CD4-positive, alpha-beta T cell (primary cell): ENCODE measurements around the gene SLC16A12. TPM values are rescaled to one million over a fixed set of nuclear protein-coding genes. Genes with fewer than 3 reads are reported as not detected.

Source experiments
- ATAC-seq: fragments of 200-7000 bp; cut with Tn5 transposase; one replicate; pipeline ENCODE4 v1.10.0; 2022; ENCODE audit warnings: mild to moderate bottlenecking; ENCODE audit not compliant: poor library complexity
- CTCF ChIA-PET: fragments of 350-600 bp; sonication (Branson Sonifier 250); formaldehyde crosslinking; loops from one replicate; lab custom pipeline; 2021; ENCODE audit warnings: antibody characterized with exemption, inconsistent platforms; lab: Charles Lee
- POLR2A ChIA-PET: fragments of 350-600 bp; sonication (Branson Sonifier 250); formaldehyde crosslinking; loops from one replicate; lab custom pipeline; 2021; ENCODE audit warnings: antibody characterized with exemption, inconsistent platforms; lab: Charles Lee
- DNase-seq, 14 experiments: peaks; one replicate each; pipeline ENCODE4 v3.0.0-alpha.2; 2013 to 2020; ENCODE audit warnings: mixed read lengths in 2 of 14
- H3K27ac ChIP-seq, 2 donors: one replicate each; pipeline versions ENCODE4 v1.5.1 to v1.7.0; 2013; ENCODE audit warnings: low read length in 2 of 2, low read depth in 1 of 2, mild to moderate bottlenecking in 1 of 2
- H3K27me3 ChIP-seq, 2 experiments: 1 replicate in 1 of 2; 2 replicates in 1 of 2; pipeline versions ENCODE4 v1.6.1 to v1.7.0; 2013; ENCODE audit warnings: low read length in 2 of 2, control low read depth in 1 of 2, mild to moderate bottlenecking in 1 of 2, moderate library complexity in 1 of 2; ENCODE audit not compliant: insufficient read depth in 2 of 2, control insufficient read depth in 1 of 2
- H3K36me3 ChIP-seq: one replicate; pipeline ENCODE4 v1.6.1; 2013; ENCODE audit warnings: low read length, control low read depth; ENCODE audit not compliant: insufficient read depth
- H3K4me1 ChIP-seq: one replicate; pipeline ENCODE4 v1.6.1; 2013; ENCODE audit warnings: low read length, control low read depth; ENCODE audit not compliant: insufficient read depth
- H3K4me3 ChIP-seq: one replicate; pipeline ENCODE4 v1.5.1; 2013; ENCODE audit warnings: mild to moderate bottlenecking, low read length, moderate library complexity
- H3K9me3 ChIP-seq, 2 experiments: 1 replicate in 1 of 2; 2 replicates in 1 of 2; pipeline versions ENCODE4 v1.6.1 to v1.7.0; 2013; ENCODE audit warnings: low read length in 2 of 2, mild to moderate bottlenecking in 2 of 2, control low read depth in 1 of 2, moderate library complexity in 1 of 2; ENCODE audit not compliant: control insufficient read depth in 1 of 2, insufficient read depth in 1 of 2
- H3K27ac Mint-ChIP-seq: one replicate; pipeline ENCODE4 v1.8.0; 2020; ENCODE audit warnings: mixed read lengths
- H3K27me3 Mint-ChIP-seq: one replicate; pipeline ENCODE4 v1.8.0; 2021; ENCODE audit warnings: mixed read lengths
- H3K36me3 Mint-ChIP-seq: one replicate; pipeline ENCODE4 v1.8.0; 2021; ENCODE audit warnings: low read depth, mixed read lengths
- H3K4me1 Mint-ChIP-seq: one replicate; pipeline ENCODE4 v1.8.0; 2021; ENCODE audit warnings: low read depth, mixed read lengths
- H3K4me3 Mint-ChIP-seq: one replicate; pipeline ENCODE4 v1.8.0; 2020; ENCODE audit warnings: mild to moderate bottlenecking, mixed read lengths
- H3K9me3 Mint-ChIP-seq: one replicate; pipeline ENCODE4 v1.8.0; 2020; ENCODE audit warnings: mixed read lengths
- CTCF ChIP-seq: fragments of 200-600 bp; IDR thresholded peaks from one replicate; pipeline ENCODE4 v1.8.0; 2022; ENCODE audit warnings: antibody characterized with exemption, mild to moderate bottlenecking
- intact Hi-C, 2 experiments: fragments of 100-400 bp; cut with DNase I in 1 of 2; cut with micrococcal nuclease in 1 of 2; formaldehyde crosslinking; loops; one replicate each; pipeline versions ENCODE4 v1.15.1 to v1.9.0; 2023 to 2025; cut with DNase I, micrococcal nuclease
- total RNA-seq, 174 experiments: library from RNA in 2 of 174; stranded (reverse) in 2 of 174; gene quantifications; one replicate each; pipeline ENCODE4 v1.2.3 and lab custom pipeline; 2021 to 2026

SLC16A12 gene
- total RNA-seq, 2 experiments from 2014 or later, result not detected

GRCh38 chr10:89426230-89426868 is 109.0 kb downstream of the SLC16A12 start:
- POLR2A ChIA-PET, result no interaction called here
- peak; percentile 71 for ATAC-seq
- Mint-ChIP-seq H3K4me3 (no peak overlapping the region), H3K27me3 (no peaks in the 10 kb centered on the region), H3K9me3 (no peaks in the 10 kb centered on the region), H3K27ac (no peak overlapping the region), H3K36me3 (peaks cover 5% of the 10 kb centered on the region), H3K4me1 (peaks cover 6% of the 10 kb centered on the region)
- intact Hi-C loops, result loop anchor here (2.0 to 10.0 kb wide), 5 partner anchors 136 to 1438 kb away; partner anchors contain the start of gene KIF20B (in 2 of the 2)
- peaks cover 3% of the 10 kb centered on the region for H3K36me3 ChIP-seq
- no peak overlapping the region for H3K27ac ChIP-seq
- peaks cover 0 to 6% of the 10 kb centered on the region in 2 experiments for H3K27me3 ChIP-seq
- no peaks in the 10 kb centered on the region for H3K4me1 ChIP-seq
- peak; percentile 72 for TF ChIP-seq CTCF
- H3K4me3 ChIP-seq, result no peak overlapping the region
- H3K9me3 ChIP-seq, result no peaks in the 10 kb centered on the region
- CTCF ChIA-PET, result interaction anchor here (1.4 kb wide), 1 partner anchor 11 kb away, joined by 3 read pairs; no protein-coding TSS in a partner anchor
- DNase-seq, result peak in 4 of 14 experiments; percentile 15 to 62 (median 52)

- no peak overlapping the region for H3K4me3 Mint-ChIP-seq
- H3K9me3 ChIP-seq, result no peaks in the 10 kb centered on the region
- ChIA-PET POLR2A (interaction anchor here (1.2 kb wide), 1 partner anchor 9 kb away, joined by 4 read pairs; no protein-coding TSS in a partner anchor), CTCF (no interaction called here)
- no peak for TF ChIP-seq CTCF
- no peak for ATAC-seq
- peaks cover 19% of the 10 kb centered on the region for H3K4me1 Mint-ChIP-seq
- H3K36me3 Mint-ChIP-seq, result peaks cover 17% of the 10 kb centered on the region
- peaks cover 16% of the 10 kb centered on the region for H3K36me3 ChIP-seq
- no peak overlapping the region for H3K4me3 ChIP-seq
- no peaks in the 10 kb centered on the region for H3K27me3 Mint-ChIP-seq
- intact Hi-C loops, result loop anchor here (5.0 to 10.0 kb wide), 5 partner anchors 222 to 1440 kb away; partner anchors contain the start of genes KIF20B (in 2 of the 2) and PANK1 (in 1 of the 2)
- no peak overlapping the region for H3K27ac ChIP-seq
- H3K4me1 ChIP-seq, result no peaks in the 10 kb centered on the region
- H3K27ac Mint-ChIP-seq, result no peak overlapping the region
- DNase-seq, result no peak
- no peaks in the 10 kb centered on the region for H3K9me3 Mint-ChIP-seq
- peaks cover 0 to 6% of the 10 kb centered on the region in 2 experiments for H3K27me3 ChIP-seq
Measured at GRCh38 chr10:89425000-89425399, 110.4 kb downstream of the SLC16A12 start.

- POLR2A ChIA-PET, result interaction anchor here (0.7 to 1.2 kb wide), 2 partner anchors 120 to 280 kb away, joined by 3 read pairs; partner anchors contain the start of genes IFIT2 and KIF20B
Measured at GRCh38 chr10:89421018-89421476, 114.3 kb downstream of the SLC16A12 start.

More at GRCh38 chr10:89421018-89421476, 114.3 kb downstream of the SLC16A12 start:
- H3K4me1 ChIP-seq, result peaks cover 17% of the 10 kb centered on the region
- H3K27ac ChIP-seq, result no peak overlapping the region
- H3K27me3 ChIP-seq, result no peaks in the 10 kb centered on the region
- peaks cover 42% of the 10 kb centered on the region for H3K36me3 Mint-ChIP-seq
- peaks cover 34% of the 10 kb centered on the region for H3K36me3 ChIP-seq
- TF ChIP-seq CTCF, result no peak
- ATAC-seq (no peak), DNase-seq (no peak)
- peak overlapping the region; percentile 2 for H3K27ac Mint-ChIP-seq
- CTCF ChIA-PET, result no interaction called here
- no peak overlapping the region for H3K4me3 Mint-ChIP-seq
- no peaks in the 10 kb centered on the region for H3K9me3 ChIP-seq
- intact Hi-C loops, result loop anchor here in 1 of 2 experiments (5.0 to 10.0 kb wide), 2 partner anchors 226 to 1444 kb away; partner anchors contain the start of gene PANK1
- H3K4me3 ChIP-seq, result no peak overlapping the region
- no peaks in the 10 kb centered on the region for H3K27me3 Mint-ChIP-seq
- peaks cover 52% of the 10 kb centered on the region for H3K4me1 Mint-ChIP-seq
- H3K9me3 Mint-ChIP-seq, result no peaks in the 10 kb centered on the region
